HG03108 (cell line): ENCODE measurements around the gene TRAM2.
A peak's percentile ranks its signal among the peaks of the same experiment; 100 is the strongest.

ENCODE experiments used
- ATAC-seq: cut with Tn5 transposase; IDR thresholded peaks from one replicate; pipeline ENCODE4 v1.9.1; 2021; ENCODE audit warnings: moderate library complexity; ENCODE audit not compliant: unreplicated experiment

TRAM2 gene

DNA sequence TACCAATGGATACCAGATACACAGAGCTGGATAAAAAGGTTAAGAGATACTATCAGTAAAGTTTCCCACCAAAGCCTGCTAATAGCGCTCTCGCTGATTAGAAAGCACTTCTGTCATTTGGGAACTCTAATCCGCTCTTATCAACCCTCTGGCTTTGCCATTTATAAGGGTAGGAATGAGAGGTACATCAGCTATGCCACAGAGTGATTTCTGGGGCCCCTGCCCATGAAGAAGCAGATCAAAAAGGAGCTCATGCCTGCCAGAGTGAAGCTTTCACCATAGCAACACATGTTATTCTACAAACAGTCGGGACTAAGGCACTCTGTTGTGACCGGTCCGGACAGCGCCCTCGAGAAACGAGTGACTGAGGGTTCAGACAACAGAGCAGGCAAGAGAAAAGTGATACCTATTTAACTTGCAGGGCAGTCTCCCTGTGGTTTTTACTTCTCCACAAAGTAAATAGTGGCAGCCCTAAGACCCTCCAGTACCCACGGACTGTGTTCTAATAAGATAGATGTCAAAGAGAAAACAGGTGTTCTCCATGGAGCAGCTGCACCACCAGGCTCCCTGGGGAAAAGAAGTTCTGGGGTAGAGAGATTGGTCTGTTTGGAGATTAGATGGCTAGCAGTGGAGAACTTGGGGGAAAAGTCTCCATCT lies 5.6 kb downstream of the TRAM2 start:
- no peak for ATAC-seq

DNA sequence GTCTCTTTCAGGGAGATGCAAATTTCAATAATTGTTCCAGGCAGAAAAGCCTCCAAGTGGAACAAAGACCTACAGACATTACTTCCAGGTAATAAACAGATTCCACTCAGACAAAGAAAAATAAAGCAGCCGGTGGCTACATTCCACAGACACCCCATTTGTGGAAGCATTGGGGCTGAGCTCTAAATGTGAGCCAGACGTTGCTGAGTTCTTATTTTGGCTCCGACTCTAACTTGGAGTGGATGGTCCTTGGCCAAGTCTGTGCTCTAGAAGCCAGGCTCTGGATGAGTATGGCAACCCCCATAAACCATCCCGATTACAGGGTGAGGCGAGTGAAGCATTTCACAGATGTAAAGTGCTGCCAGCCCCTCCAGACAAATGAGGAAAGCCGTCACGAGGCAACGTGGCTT lies 6.6 kb downstream of the TRAM2 start:
- no peak for ATAC-seq

DNA sequence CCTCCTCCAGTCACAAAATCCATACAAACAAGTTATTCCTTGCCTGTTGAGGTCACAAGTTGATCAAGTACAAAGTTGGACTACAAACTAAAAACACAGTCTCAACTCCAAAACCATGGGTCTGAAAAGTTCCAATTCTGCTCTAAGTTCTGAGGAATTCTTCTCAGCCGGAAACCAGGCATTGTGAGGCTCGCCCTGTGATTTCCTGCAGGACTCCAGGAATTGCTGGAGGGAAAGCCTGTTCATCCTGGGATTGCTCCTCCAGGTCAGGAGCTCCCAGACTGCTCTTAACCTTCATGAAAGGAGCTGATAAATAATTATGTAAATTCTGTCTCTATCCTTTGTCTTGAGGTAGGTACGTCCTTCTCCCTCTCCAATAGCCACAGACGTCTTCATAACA lies 8.5 kb downstream of the TRAM2 start:
- ATAC-seq: no peak

GRCh38 chr6:52566853-52567279 lies 10.0 kb downstream of the TRAM2 start:
- ATAC-seq: no peak

GRCh38 chr6:52566201-52566600 lies 10.7 kb downstream of the TRAM2 start:
- peak; percentile 90 for ATAC-seq

DNA sequence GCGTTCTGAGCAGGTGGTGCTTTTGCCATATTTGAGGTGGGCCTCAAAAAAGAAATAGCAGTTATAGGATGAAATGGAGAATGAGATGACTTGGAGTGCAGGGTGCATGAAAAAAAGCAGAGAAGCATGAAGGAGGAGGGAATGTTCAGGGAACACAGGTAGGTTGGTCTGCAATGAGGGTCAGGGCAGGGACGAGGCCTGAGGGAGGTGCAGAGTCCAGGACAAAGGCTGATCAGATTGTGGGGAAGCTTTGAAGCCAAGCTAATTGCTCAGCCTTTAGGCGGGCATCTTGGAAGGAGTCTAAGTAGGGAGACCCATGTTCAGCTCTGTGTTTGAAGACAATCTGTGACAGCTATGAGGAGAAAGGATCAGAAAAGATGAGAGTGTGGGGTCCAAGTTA lies 12.0 kb downstream of the TRAM2 start:
- ATAC-seq: no peak

DNA sequence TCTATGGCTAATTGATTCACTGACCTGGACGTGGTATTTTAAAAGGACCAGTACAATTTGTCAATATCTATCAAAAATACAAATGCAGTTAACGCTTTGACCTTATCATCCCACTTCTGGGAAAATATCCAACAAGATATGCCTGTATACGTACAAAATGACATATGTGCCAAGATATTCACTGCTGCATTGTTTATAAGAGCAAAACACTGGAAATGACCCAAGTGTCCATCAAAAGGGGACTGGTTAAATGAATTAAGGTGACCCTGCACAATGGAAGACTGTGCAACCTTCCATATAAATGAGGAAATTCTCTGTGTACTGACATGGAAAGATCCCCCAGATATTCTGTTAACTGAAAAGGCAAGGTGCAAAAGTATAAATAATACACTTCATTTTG lies 13.9 kb downstream of the TRAM2 start:
- no peak for ATAC-seq

- ATAC-seq: no peak
Observed at GRCh38 chr6:52560462-52560861, 16.4 kb downstream of the TRAM2 start.

DNA sequence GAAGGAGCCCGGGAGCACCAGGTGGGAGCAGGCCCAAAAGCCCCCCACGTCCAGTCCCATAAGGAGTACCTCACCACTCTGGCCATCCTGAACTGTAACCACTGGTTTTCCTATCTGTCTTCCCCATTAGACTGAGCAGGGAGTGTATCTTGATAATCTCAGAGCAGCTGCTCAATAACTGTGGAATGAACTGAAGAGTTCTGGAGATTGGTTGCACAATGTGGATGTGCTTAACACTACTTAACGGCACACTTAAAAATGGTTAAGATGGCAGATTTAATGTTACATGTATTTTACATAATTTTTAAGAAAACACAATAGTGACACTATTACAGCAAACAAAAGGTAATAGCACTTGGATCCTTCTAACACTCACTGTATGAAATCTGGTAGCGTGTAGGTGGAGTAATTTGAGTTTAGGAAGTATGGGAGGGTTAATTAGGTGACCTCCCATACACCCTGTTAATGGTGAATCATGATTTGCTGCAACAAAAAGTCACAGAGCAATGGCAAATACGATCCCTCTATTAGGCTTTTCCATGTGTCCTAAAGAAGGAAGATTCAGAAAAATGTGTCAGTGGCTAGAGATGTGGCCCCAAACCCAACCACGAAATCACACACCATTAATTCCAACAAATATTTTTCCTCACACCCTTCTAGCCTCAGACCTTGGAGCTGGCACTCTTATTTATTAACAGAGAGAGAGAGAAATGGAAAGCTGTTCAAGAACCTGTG lies 18.4 kb downstream of the TRAM2 start:
- ATAC-seq: no peak

DNA sequence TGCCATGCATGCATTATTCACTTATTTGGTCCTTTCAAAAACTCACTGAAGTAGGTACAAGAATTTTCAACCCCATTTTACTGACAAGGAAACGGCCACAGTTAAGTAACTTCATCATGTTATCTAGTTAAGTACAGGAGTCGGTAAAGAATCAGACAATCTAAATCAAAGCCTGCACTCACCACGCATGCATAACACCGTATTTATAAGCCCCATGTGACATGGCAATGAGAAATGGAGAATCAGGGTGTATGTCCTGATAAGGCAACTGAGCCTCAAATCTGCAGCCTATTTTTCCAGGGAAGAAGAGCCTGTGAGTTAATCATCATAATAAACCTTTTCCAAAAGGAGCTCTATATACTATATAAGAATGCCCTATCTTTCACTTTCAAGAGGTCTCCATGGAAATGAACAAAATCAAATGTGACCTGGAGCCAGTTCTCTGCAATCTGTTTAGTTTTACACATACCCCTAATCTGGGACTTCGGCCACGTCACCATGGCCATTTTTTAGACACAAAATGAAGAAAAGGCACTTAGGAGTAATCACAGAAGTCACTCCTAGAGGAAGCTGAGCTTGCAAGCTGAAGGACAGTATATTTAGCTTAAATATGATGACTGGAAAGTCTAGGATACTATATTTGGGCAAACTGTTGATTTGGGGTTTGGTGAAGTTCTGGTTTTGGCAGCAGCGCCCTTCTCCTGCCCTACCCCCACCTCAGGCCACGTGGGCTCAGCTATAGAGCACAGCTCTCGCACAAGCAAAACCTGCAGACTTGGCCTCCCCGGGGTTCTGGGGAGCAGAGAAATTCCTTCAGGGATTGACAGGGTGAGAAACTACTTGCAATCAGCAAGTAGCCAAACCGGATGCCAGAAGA lies 19.2 kb downstream of the TRAM2 start:
- ATAC-seq: no peak

GRCh38 chr6:52555518-52556233 lies 21.2 kb downstream of the TRAM2 start:
- ATAC-seq: no peak

DNA sequence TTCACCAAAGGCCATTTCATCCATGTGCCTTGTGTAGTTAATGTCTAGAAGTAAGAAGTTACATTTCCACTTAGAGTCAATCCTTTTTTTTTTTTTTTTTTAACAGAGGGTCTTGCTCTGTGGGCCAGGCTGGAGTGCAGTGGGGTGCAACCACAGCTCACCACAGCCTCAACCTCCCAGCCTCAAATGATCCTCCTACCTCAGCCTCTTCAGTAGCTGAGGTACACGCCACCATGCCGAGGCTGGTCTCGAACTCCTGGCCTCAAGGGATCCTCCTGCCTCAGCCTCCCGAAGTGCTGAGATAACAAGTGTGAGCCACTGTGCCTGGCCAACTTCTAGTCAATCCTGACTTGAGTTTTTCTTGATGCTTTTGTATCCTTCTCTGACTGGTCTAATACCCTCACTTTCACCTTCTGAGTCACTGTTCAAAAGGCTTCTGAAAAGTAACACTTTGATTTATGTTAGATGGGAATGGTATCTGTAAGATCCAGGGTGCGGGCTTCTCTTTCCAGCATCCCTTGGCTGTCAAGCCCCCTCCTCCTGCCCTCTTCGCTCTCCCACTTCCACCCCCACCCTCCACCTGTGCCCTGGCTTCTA lies 22.1 kb downstream of the TRAM2 start:
- ATAC-seq: no peak

GRCh38 chr6:52553719-52554118 lies 23.1 kb downstream of the TRAM2 start:
- ATAC-seq: no peak

DNA sequence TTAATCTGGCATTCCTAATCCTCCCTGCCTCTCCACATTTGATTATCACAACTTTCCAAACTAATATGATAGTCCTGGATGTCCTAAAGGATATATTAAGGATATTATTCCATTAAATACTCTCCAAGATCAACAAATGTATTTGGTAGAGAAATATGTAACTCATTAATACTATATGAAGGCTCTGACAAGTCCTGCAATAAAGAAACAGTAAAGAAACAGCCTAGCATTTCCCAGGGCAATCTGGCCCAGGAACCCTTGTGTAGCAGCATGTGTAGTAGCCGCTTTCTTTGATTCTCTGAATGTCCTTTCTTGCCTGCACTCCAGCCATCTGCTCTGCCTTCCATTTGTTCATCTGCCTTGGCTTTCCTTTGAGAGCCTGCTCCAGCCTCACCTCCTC lies 23.7 kb downstream of the TRAM2 start:
- ATAC-seq: no peak

DNA sequence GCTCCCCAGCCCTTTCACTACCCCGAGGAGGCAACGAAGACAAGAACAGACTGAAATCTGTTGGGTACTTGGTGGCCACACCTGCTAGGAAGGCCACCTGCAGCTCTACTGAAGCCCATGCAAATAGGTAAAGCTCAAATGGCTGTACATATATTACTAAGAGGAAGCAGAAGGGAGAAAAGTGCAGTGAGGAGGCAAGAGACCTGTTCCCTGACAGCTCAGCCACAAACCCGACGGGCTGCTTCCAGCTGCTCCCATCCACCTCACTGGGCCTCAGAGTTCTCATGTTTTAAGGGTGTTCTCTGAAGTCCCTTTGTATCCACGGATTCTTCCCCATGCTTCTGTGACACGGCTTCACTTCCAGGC lies 24.6 kb downstream of the TRAM2 start:
- peak; percentile 89 for ATAC-seq

DNA sequence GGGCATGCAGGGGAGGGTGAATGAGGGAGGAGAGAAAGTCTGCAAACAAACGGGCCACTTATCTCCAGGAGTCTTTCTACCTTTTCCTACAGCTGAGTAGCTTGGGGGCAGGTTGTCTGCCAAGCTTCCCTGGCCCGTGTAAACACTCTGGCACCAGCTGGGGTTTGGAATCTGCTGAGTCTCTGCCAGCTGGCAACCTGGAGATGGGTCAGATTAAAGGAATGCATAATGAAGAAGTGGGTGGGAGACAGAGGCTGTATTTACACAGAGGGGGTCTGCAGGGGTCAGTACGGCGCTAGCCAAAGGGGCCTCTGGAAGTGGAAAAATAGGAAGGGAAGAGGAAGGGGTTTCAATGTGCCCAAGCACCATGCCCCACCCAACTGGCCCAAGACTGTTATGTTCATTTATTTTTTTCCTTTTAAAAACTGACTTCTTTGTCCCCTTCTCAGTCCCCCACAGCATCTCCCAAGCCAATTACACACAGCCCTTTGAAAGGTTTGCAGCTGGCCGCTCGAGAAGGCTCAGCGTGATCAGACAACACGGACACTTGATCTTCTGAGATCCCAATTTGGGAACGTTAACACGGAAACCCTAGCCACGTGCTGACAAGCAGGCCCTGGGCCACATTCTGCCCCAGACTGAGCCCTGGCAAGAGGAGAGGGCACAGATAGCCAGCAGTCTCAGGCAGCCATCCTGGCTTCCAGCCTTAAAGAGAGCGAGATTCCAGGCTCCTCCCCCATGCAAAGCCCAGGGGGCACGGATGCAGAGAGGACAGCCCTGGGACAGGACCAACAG lies 25.2 kb downstream of the TRAM2 start:
- no peak for ATAC-seq

DNA sequence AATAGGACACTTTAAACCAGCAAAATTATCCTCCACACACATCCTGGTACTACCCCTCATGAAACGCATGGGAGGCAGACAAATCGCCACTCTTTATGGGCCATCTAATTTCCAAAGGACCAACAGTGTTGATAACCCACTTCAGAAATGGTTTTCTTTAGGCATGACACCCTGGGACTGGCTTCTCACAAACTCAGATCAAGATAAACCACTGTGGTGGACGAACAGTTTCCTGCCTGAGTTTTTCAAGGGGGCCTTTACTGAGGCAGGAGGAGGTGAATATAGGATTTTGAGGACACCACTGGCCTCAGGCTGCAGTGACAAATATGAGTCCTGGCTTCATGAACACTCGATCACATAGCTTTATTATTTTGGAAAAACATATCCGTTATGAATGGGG lies 26.0 kb downstream of the TRAM2 start:
- no peak for ATAC-seq

- ATAC-seq: no peak
Observed at GRCh38 chr6:52550014-52550575, 26.8 kb downstream of the TRAM2 start.

DNA sequence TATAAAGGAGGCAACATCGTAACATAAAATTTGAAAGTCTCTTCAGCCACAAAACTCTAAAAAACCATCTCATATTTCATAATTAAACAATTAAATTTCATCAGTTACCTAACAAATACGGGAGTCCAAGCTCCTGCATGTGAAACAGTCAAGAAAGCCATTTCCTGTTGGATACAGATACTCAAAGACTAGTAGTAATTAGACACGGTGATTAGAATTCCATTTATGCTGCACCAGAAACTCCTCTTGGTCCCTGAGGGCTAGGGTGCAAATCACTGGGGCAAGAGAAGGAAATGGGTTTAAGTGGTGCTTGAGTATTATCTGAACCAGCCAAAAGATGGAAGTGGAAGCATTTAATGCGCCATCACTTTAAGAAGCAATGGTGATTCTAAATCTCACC lies 27.4 kb downstream of the TRAM2 start:
- no peak for ATAC-seq

DNA sequence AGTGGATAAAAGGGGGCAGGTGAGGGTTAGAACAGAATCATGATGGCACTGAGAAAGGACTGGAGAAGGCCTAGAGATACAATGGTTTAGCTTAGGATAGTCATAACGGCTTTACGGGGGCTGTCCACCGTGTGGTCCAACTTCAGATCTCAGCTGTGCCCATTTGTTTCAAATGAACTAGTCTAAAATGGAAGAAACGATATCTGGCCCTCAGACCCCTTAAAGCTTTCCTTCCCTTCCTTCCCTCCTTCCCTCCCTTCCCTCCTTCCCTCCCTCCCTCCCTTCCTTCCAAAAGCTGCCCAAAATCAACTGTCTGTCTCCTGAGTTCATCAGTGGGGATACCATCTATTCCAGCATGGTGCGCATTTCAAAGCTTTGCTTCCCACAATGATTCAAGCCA lies 27.9 kb downstream of the TRAM2 start:
- no peak for ATAC-seq
